GM10248 (cell line): Measurements from ENCODE around the gene ALG14.

ENCODE experiments used
- CTCF ChIA-PET: fragments of 300-600 bp; sonication (Branson Sonifier 250); formaldehyde crosslinking; extraction: SDS; loops from one replicate; lab custom pipeline; 2021; ENCODE audit warnings: antibody characterized with exemption; lab: Yijun Ruan, JAX
- POLR2A ChIA-PET: fragments of 350-650 bp; sonication (Branson Sonifier 250); formaldehyde crosslinking; extraction: SDS; loops from one replicate; lab custom pipeline; 2020; ENCODE audit warnings: antibody characterized with exemption; lab: Yijun Ruan, JAX
- DNase-seq: peaks from one replicate; pipeline ENCODE4 v3.0.0; 2012; ENCODE audit errors: extremely low spot score
- CTCF ChIP-seq: IDR thresholded peaks from 2 replicates; pipeline ENCODE4 v1.5.1; 2012; ENCODE audit warnings: mild to moderate bottlenecking, low read depth; ENCODE audit errors: extremely low read depth, missing control alignments, control extremely low read depth

The ALG14 gene

GRCh38 chr1:94953746-94954145 is 119.0 kb downstream of the ALG14 start:
- no peak for DNase-seq
- POLR2A ChIA-PET = no interaction called here
- CTCF ChIA-PET = no interaction called here
- no peak for TF ChIP-seq CTCF

GRCh38 chr1:94953107-94953506 is 119.6 kb downstream of the ALG14 start:
- no peak for DNase-seq
- ChIA-PET POLR2A (no interaction called here), CTCF (no interaction called here)
- TF ChIP-seq CTCF = no peak

GRCh38 chr1:94952539-94952938 is 120.2 kb downstream of the ALG14 start:
- DNase-seq = no peak
- ChIA-PET POLR2A (no interaction called here), CTCF (interaction anchor here (0.5 kb wide), 1 partner anchor 60 kb away, joined by 3 read pairs; no protein-coding TSS in a partner anchor)
- TF ChIP-seq CTCF = no peak

- TF ChIP-seq CTCF = no peak
- ChIA-PET CTCF (interaction anchor here (0.5 kb wide), 1 partner anchor 61 kb away, joined by 3 read pairs; no protein-coding TSS in a partner anchor), POLR2A (no interaction called here)
- DNase-seq = no peak
These were observed 121.1 kb downstream of the ALG14 start for GRCh38 chr1:94951509-94952208.

- ChIA-PET CTCF (no interaction called here), POLR2A (no interaction called here)
- no peak for DNase-seq
- TF ChIP-seq CTCF = no peak
These were observed 121.7 kb downstream of the ALG14 start for GRCh38 chr1:94951046-94951445.

- CTCF ChIA-PET = no interaction called here
- POLR2A ChIA-PET = interaction anchor here (0.6 kb wide), 1 partner anchor 11 kb away, joined by 3 read pairs; no protein-coding TSS in a partner anchor
- no peak for TF ChIP-seq CTCF
- DNase-seq = no peak
These were observed 122.8 kb downstream of the ALG14 start for GRCh38 chr1:94949681-94950661.
